ENCODE data around the gene PARK7. TPM values are rescaled to one million over a fixed set of nuclear protein-coding genes. Genes with fewer than 3 reads are reported as not detected.
A peak's percentile ranks its signal among the peaks of the same experiment; 100 is the strongest.

PARK7 gene
- total RNA-seq, 3 donors from 2014 or later (not counting 1 experiment from before 2014, with no cell fraction given) = 120 to 127 (median 127) TPM

DNA sequence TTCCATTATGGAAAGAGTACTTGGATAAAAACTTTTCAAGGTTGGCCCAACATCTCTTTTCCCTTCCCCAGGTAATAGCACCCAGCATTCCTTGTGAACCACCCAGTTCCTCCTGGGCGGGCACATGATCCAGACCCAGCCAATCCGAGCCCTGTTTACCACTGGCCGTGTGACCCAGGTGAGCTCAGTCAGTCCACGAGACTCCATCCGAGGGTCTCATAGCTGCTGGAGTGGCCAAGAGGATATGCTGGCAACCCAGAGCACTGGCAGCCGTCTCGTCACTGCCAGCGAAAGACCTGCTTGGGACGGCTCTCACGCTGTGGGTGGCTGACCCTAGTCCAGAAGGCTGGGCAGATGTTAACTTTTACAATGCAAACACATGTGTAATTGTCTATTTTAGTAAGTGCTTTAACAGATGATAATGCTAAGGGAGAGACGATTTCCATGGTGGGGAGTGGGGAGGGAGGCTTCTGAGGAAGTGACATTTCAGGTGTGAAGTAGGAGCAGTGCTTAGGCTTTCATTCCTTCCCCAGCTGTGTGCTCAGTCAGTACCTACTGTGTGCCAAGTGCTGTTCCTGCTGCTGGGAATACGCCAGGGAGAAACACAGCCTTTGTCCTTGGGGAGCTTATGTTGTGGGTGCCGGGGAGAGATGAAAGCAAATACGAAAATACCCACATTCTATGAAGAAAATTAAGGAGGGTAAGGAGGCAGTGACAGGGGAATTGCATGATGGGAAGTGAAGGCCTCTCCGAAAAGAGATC lies 24.5 kb downstream of the PARK7 start:
- Mint-ChIP-seq H3K4me3 (no peak overlapping the region), H3K9me3 (peaks cover 7% of the 10 kb centered on the region in 2 donors), H3K27ac (peak overlapping the region; percentile 15 to 26), H3K27me3 (ENCODE audit: low read depth in 2 of 2) (no peaks in the 10 kb centered on the region), H3K4me1 (peaks cover 10 to 25% of the 10 kb centered on the region in 2 donors), H3K36me3 (peaks cover 13% of the 10 kb centered on the region)
- intact Hi-C loops (cut with micrococcal nuclease) = no loop called here
- H3K36me3 ChIP-seq (ENCODE audit: control insufficient read depth, insufficient read depth, low read length) = peaks cover 42% of the 10 kb centered on the region
- peaks cover 11% of the 10 kb centered on the region for H3K4me1 ChIP-seq (ENCODE audit: control insufficient read depth, insufficient read depth, low read length)
- H3K4me3 ChIP-seq (ENCODE audit: low read length) = no peak overlapping the region
- peaks cover 7% of the 10 kb centered on the region for H3K9me3 ChIP-seq (ENCODE audit: control insufficient read depth, insufficient read depth, low read length)
- no peak overlapping the region for H3K27ac ChIP-seq (ENCODE audit: low read length)
- TF ChIP-seq, protein P1, sequence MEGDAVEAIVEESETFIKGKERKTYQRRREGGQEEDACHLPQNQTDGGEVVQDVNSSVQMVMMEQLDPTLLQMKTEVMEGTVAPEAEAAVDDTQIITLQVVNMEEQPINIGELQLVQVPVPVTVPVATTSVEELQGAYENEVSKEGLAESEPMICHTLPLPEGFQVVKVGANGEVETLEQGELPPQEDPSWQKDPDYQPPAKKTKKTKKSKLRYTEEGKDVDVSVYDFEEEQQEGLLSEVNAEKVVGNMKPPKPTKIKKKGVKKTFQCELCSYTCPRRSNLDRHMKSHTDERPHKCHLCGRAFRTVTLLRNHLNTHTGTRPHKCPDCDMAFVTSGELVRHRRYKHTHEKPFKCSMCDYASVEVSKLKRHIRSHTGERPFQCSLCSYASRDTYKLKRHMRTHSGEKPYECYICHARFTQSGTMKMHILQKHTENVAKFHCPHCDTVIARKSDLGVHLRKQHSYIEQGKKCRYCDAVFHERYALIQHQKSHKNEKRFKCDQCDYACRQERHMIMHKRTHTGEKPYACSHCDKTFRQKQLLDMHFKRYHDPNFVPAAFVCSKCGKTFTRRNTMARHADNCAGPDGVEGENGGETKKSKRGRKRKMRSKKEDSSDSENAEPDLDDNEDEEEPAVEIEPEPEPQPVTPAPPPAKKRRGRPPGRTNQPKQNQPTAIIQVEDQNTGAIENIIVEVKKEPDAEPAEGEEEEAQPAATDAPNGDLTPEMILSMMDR (IDR thresholded peaks at IDR 0.05) = no peak
- no peak for ATAC-seq
- H3K27me3 ChIP-seq (ENCODE audit: control insufficient read depth, insufficient read depth, low read length) = no peaks in the 10 kb centered on the region
- DNase-seq = no peak
- 96% methylated on average over 13 of the region's 15 CpGs for WGBS (ENCODE audit: insufficient coverage)

DNA sequence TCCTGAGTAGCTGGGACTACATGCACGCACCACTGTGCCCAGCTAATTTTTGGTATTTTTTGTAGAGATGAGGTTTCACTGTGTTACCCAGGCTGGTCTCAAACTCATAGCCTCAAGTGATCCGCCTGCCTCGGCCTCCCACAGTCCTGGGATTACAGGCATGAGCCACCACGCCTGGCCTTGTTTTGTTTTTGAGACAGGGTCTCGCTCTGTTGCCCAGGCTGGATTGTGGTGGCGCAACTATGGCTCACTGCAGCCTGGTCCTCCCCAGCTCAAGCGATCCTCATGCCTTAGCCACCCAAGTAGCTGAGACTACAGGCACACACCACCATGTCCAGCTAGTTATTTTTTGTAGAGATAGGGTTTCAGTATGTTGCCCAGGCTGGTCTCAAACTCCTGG lies 26.0 kb downstream of the PARK7 start:
- WGBS (ENCODE audit: insufficient coverage) = 99% methylated on average over 7 of the region's 7 CpGs
- H3K36me3 ChIP-seq (ENCODE audit: control insufficient read depth, insufficient read depth, low read length) = peaks cover 37% of the 10 kb centered on the region
- H3K36me3 Mint-ChIP-seq = peaks cover 13% of the 10 kb centered on the region

DNA sequence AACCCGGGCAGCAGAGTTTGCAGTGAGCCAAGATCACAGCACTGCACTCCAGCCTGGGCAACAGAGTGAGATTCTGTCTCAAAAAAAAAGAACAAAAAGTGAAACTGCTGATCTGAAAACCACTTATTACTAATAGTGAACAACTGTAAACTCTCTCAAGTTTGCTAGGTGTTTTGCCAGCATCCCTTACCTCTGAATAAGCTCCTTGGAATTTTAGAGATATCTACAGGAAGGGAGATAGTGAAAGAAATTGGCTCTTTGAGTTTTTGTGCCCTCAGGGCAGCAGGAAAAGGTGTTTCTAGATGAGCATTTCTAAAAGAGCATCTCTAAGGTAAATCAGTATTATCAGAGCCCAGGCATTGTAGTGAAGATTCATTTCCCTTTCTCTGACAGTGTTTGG lies 27.1 kb downstream of the PARK7 start:
- 81% methylated on average over 1 of the region's 1 CpG for WGBS (ENCODE audit: insufficient coverage)
- Histone ChIP-seq H3K27ac (ENCODE audit: low read length) (no peak overlapping the region), H3K36me3 (ENCODE audit: control insufficient read depth, insufficient read depth, low read length) (peaks cover 30% of the 10 kb centered on the region), H3K4me1 (ENCODE audit: control insufficient read depth, insufficient read depth, low read length) (peaks cover 4% of the 10 kb centered on the region), H3K9me3 (ENCODE audit: control insufficient read depth, insufficient read depth, low read length) (peaks cover 7% of the 10 kb centered on the region), H3K27me3 (ENCODE audit: control insufficient read depth, insufficient read depth, low read length) (no peaks in the 10 kb centered on the region), H3K4me3 (ENCODE audit: low read length) (no peak overlapping the region)
- peaks cover 0 to 18% of the 10 kb centered on the region in 2 donors for H3K4me1 Mint-ChIP-seq
- intact Hi-C loops (cut with micrococcal nuclease) = no loop called here
- no peaks in the 10 kb centered on the region for H3K27me3 Mint-ChIP-seq (ENCODE audit: low read depth in 2 of 2)
- ATAC-seq (no peak), DNase-seq (no peak)
- H3K27ac Mint-ChIP-seq = no peak overlapping the region
- H3K4me3 Mint-ChIP-seq = no peak overlapping the region
- peaks cover 11% of the 10 kb centered on the region for H3K36me3 Mint-ChIP-seq
- peaks cover 7% of the 10 kb centered on the region in 2 donors for H3K9me3 Mint-ChIP-seq
- TF ChIP-seq, protein P1 (IDR thresholded peaks at IDR 0.05) = no peak

More for the DNA sequence above, 26.0 kb downstream of the PARK7 start:
- DNase-seq (no peak), ATAC-seq (no peak)
- Histone ChIP-seq H3K4me3 (ENCODE audit: low read length) (no peak overlapping the region), H3K27ac (ENCODE audit: low read length) (no peak overlapping the region), H3K27me3 (ENCODE audit: control insufficient read depth, insufficient read depth, low read length) (no peaks in the 10 kb centered on the region), H3K4me1 (ENCODE audit: control insufficient read depth, insufficient read depth, low read length) (peaks cover 5% of the 10 kb centered on the region), H3K9me3 (ENCODE audit: control insufficient read depth, insufficient read depth, low read length) (peaks cover 7% of the 10 kb centered on the region)
- Mint-ChIP-seq H3K4me1 (peaks cover 3 to 20% of the 10 kb centered on the region in 2 donors), H3K27me3 (ENCODE audit: low read depth in 2 of 2) (no peaks in the 10 kb centered on the region), H3K27ac (no peak overlapping the region), H3K9me3 (peaks cover 7% of the 10 kb centered on the region in 2 donors), H3K4me3 (no peak overlapping the region)
- intact Hi-C loops (cut with micrococcal nuclease) = no loop called here
- TF ChIP-seq, protein P1 (IDR thresholded peaks at IDR 0.05) = no peak
